Measurements from ENCODE around the gene RAPGEFL1.
"Not testable (repeated sequence)": the region's sequence is repeated elsewhere in the genome, so short reads cannot be mapped to it uniquely, and the experiment has no call there.

The RAPGEFL1 gene, protein sequence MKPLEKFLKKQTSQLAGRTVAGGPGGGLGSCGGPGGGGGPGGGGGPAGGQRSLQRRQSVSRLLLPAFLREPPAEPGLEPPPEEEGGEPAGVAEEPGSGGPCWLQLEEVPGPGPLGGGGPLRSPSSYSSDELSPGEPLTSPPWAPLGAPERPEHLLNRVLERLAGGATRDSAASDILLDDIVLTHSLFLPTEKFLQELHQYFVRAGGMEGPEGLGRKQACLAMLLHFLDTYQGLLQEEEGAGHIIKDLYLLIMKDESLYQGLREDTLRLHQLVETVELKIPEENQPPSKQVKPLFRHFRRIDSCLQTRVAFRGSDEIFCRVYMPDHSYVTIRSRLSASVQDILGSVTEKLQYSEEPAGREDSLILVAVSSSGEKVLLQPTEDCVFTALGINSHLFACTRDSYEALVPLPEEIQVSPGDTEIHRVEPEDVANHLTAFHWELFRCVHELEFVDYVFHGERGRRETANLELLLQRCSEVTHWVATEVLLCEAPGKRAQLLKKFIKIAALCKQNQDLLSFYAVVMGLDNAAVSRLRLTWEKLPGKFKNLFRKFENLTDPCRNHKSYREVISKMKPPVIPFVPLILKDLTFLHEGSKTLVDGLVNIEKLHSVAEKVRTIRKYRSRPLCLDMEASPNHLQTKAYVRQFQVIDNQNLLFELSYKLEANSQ

DNA sequence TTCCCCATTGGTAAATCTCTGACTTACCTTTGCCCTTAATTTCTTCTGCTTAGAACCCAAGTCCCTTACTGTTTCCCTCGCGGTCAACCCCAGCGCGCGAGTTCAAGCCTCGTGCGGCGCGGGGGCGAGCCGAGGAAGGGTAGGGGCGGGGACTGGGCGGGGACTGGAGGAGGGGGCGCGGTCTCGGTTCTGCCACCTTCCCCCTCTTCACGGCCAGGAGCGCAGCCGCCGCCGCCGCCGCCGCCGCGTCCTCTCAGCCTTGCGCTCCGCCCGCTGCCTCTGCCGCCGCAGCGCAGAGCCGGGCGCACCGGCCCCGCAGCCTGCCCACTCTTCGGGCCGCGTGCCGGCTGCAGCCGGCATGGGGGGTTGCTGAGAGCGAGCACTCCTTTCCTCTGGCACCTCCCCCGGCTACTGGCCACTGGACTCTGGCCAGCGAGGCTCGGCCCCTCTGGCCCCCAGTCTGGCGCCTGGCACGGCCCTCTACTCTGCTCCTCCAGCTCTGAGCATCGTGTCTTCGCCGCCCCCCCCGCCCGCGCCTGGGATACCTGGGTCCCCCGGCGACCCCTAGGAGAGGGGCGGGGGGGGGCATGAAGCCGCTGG is at the start of gene RAPGEFL1:
Gene RAPGEFL1, plus strand, starts transcription at position 196 of the 600 bp plus-strand sequence. Its CDS starts 392 bp downstream, at position 588.
- peak; percentile 84 for DNase-seq

DNA sequence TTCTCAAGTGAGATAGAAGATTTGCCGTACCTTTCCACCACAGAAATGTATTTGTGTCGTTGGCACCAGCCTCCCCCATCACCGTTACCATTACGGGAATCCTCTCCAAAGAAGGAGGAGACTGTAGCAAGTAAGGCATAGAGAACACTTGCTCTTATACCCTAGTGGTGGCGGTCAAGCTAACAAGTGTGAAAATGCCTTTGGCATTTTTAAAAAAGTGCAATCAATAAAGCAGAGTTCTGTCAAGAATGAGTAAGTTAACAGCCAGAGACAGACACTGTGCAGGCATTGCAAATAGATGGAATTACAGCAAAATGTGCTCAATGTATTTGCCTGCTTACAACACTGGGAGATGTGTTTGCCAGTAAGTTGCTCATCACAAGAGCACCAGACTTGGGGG is 47.8 kb upstream of the RAPGEFL1 start:
- DNase-seq: no peak

DNA sequence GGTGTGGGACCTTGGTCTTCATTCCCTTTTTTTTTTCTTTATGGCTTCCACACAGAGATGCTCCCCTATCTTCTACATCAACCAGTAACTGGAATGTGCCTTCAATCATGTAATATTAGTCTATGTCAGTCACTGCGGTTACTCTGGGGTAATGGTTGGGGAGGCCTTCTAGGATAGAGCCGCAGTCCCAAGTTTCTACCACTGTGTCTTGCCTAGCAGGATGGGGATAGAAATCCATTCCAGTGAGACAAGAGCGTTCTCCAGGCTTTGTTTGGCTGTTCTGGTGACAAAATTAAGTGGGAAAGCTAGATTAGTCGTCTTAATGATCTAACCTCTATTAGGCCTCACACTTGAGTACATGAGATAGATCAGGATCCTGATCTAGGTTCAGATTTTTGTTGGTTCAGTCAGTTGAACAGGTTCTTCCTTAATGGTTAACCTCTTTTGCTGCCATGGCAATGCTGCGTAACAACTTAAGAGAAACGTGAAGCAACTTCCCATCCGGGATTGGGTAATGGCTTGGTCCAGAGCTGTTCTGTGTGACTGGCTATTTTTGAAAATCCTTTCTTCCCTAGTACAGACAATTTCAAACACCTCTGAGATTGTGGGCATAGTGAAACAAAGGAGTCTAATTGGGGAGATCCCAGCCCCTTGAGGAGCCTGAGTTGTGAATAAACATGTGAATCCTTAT is 46.8 kb upstream of the RAPGEFL1 start:
- no peak for DNase-seq

DNA sequence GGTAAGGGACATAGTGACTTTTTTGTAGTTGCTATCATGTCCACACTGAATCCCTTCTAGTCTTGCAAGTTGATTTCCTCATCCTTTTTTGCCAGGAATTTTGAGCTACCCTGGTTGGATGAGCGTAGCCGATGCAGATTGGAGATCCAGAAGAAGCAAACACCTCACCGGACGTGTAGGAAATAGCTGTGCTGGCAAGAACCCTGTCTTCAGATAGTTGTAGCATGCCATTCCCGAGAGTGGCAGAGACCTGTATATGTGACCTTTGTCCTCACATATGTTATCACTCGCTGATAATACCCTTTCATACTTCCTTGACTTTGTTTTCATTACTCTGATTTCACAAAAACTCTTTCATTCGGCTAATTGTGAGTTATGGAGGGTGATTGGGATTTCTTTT is 43.1 kb upstream of the RAPGEFL1 start:
- DNase-seq: no peak

DNA sequence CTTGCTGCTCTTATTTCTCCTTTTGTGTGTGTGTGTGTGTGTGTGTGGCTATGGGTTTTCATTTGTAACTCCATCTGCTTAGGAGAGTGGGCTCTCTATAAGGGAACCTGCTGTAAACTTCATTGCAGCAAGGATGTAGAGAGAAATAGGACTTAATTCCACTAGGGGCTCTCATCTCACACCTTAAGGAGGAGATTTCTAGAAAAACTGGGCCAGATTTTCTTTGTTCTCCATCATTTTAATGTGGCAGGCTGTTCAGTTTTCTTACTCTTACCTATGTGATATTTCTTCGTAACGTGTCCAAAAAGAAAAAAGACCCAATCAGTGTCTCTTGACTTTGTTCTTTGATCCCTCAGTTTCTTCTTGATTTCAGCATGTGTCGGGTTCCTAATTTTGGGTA is 41.5 kb upstream of the RAPGEFL1 start:
- DNase-seq: no peak

DNA sequence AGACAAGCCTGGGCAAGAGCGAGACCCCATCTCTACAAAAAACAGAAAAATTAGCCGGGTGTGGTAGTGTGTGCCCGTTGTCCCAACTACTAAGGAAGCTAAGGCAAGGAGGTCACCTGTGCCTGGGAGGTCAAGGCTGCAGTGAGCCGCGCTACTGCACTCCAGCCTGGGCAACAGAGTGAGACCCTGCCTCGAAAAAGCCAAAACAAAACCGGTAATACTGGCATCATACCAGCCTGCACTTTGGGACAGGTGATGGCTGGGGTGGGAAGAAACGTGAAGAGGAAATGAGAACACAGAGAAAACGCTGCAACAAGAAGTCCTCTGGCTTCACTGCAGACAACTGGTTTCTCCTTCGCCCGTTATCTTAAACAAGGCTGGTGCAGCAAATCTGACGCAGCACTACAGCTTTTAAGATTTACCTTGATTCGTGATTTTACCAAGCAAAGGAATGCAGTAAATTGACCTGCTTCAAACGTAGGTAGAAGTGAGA is 37.7 kb upstream of the RAPGEFL1 start:
- DNase-seq: no peak

DNA sequence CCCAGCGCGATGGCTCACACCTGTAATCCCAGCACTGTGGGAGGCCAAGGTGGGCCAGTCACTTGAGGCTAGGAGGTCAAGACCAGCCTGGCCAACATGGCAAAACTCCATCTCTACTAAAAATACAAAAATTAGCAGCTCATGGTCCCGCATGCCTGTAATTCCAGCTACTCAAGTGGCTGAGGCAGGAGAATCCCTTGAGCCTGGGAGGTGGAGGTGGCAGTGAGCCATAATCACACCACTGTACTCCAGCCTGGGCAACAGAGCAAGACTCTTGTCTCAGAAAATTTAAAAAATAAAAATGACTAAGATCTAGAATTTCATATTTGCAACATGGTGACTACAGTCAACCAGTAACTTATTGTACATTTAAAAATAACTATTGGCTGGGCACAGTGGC is 34.1 kb upstream of the RAPGEFL1 start:
- not testable (repeated sequence) for DNase-seq

DNA sequence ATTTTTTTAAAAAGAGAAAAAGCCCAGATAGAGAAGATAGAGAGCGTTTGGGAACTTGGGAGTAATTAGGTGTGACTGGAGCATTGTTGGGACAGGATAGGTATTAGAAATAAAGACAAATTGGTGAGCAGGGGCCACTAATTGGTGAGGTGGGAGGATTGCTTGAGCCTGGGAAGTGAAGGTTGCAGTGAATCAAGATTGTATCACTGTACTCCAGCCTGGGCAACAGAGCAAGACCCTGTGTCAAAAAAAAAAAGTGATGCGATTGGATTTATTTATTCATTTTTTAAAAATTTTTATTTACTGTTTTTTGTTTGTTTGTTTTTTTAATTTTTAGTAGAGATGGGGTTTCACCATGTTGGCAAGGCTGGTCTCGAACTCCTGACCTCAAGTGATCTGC is 31.8 kb upstream of the RAPGEFL1 start:
- no peak for DNase-seq

DNA sequence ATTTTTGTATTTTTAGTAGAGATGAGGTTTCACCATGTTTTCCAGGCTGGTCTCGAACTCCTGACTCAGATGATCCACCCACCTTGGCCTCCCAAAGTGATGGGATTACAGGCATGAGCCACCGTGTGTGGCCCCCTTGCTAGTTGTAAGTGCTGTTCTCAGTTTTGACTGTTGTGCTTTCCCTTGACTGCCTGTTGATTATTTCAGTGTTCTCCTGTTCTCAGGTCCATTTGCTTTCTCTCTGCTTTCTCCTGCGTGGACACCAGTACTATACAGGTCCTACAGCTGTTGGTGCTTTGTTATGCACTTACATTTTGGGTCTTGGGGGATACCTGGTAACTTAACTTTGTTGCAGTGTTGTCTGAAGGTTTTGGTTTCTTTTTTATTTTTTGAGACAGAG is 28.7 kb upstream of the RAPGEFL1 start:
- no peak for DNase-seq

DNA sequence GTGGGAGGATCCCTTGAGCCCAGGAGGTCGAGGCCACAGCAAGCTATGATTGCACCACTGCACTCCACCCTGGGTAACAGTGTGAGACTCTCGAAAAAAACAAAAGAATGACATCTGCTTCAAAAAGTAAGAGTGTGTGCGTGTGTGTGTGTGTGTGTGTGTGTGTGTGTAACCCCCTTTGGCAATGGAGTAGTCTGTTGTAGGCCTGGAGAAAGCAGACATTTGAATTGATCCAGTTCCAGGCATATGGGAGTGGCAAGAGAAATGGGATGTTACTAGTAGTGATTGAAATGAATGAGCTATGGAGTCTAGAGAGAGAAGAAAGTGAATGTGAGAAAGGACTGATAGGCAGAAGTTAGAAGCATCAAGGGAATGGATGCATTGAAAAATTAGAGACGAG is 27.0 kb upstream of the RAPGEFL1 start:
- DNase-seq: no peak

DNA sequence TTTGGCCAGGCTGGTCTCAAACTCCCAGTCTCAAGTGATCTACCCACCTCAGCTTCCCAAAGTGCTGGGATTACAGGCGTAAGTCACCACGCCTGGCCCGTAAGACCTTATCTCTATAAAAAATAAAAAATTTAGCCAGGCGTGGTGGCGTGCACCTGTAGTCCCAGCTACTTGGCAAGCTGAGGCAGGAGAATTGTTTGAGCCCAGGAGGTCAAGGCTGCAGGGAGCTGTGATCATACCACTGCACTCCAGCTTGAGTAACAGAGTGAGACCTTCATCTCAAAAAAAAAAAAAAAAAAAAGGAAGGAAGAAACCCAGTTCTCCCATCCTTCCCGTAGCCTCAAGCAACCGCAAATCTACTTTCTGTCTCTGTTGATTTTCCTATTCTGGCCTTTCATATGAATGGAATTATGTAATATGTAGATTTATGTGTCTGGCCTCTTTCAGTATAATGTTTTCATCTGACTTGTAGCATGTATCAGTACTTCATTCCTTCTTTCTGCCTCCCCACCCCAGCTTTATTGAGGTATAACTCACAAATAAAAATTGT is 25.8 kb upstream of the RAPGEFL1 start:
- no peak for DNase-seq

DNA sequence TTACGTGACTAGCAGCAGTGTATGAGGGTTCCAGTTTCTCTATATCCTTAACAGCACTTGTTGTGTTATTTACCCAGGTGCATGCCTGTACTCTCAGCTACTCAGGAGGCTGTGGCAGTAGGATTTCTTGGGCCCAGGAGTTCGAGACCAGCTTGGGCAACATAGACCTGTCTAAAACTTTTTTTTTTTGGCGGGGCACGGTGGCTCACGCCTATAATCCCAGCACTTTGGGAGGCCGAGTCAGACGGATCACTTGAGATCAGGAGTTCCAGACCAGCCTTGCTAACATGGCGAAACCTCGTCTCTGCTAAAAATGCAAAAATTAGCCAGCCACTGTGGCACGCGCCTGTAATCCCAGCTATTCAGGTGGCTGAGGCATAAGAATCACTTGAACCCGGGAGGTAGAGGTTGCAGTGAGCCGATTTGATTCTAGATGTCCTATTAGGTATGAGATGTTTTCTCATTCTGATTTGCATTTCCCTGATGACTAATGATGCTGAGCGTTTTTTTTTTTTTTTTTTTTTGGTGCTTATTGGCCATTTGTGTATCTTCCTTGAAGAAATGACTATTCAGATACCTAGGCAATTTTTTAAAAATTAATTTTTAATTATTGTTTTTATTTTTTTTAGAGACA is 23.6 kb upstream of the RAPGEFL1 start:
- DNase-seq: no peak

DNA sequence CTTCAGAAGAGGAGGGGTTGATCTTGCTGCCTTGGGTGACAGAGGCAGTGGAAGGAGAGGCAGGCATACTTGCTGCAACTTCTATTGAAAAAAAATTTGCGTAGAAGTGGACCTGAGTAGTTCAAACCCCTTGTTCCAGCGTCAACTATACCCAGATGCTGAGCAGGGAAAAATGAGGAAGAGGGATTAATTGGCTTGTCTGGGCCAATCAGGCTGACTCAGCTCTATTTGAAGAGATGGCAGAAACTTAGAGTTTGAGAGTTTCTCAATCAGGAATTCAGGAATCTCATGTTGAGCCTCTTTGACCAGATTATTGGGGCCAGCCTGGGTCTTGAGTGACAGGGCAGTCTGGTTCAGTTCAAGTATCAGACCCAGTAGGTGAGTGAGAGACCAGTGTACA is 19.3 kb upstream of the RAPGEFL1 start:
- DNase-seq: no peak

DNA sequence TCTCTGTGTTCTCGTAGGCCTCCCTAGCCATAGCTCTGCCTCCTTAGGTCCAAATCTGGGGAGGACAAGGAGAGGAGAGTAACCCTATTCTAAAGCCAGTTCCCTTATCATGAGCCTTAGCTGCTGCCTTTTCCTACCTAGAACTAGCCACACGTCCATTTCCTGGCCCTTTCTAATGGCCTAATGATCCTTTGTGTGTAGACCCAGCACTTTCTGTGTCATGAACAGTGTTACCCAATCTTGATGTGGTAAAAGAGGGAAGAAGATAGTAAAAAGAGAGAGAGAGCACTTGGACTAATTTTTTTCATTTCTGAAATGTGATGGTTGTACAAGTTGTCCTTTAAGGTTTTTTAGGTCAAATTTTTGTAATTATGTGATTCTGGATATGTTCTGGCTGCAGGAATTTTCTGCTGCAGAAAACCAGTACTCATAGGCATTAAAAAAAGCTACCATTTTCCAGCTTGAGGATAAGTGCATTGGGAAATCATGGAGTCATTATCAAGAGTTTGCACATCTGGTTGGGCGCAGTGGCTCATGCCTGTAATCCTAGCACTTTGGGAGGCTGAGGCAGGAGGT is 18.7 kb upstream of the RAPGEFL1 start:
- DNase-seq: no peak

DNA sequence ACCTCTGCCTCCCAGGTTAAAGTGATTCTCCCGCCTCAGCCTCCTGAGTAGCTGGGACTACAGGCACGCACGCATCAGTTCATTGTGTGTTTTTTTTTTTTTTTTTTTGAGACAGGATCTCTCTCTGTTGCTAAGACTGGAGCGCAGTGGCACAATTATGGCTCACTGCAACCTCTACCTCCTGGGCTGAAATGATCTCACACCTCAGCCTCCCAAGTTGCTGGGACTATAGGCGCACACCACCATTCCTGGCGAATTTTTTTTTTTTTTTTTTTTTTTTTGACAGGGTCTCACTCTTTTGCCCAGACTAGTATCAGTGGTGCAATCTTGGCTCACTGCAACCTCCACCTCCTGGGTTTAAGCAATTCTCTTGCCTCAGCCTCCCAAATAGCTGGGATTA is 17.8 kb upstream of the RAPGEFL1 start:
- no peak for DNase-seq

DNA sequence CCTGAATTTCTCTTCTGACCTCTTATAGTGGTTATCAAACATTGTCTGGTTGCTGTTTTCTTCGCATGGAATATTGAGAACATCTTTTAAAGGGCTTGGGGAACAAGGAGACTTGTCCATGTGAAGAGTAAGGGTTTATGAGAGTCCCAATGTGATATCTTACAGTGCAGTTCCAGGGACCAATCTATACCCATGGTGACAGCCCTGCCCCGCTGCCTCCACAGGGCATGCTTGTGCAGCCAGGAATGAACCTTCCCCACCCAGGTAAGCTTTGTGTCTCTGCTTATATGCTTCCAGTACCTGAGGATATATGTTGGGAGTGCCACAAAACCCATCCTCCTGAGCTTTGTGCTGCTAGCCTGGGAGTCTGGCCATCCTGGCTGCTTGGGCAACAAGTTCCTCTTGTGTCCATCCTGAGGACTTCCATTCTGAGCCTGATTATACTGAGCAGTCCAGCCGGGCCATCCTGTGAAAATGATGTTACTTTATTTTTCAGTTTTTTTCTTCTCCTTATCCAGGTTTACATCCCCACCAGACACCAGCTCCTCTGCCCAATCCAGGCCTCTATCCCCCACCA is 9.5 kb upstream of the RAPGEFL1 start:
- no peak for DNase-seq

DNA sequence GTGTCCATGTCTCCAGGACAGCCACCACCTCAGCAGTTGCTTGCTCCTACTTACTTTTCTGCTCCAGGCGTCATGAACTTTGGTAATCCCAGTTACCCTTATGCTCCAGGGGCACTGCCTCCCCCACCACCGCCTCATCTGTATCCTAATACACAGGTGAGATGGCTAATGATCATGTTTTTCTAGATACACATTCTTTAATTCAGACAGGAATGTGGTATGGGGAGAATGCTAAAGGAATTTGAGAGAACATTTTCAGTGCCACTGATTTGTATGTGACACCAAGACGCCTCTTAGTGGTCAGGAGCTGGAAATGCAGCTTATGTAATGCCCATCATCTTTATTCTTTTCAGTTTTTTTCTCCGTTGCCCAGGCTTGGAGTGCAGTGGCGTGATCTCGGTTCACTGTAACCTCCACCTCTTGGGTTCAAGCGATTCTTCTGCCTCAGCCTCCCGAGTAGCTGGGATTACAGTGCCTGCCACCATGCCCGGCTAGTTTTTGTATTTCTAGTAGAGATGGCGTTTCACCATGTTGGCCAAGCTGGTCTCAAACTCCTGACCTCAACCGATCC is 8.9 kb upstream of the RAPGEFL1 start:
- peak; percentile 42 for DNase-seq

DNA sequence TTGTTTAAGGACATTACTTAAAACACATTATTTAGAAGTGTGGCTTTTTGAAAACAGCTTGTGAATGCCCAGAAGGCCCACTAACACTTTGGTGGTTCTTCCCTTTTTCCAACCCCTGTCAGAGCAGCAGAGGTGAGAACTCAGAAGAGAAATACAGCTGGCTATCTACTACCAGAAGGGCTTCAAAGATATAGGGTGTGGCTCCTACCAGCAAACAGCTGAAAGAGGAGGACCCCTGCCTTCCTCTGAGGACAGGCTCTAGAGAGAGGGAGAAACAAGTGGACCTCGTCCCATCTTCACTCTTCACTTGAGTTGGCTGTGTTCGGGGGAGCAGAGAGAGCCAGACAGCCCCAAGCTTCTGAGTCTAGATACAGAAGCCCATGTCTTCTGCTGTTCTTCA is 6.9 kb upstream of the RAPGEFL1 start:
- DNase-seq: no peak

DNA sequence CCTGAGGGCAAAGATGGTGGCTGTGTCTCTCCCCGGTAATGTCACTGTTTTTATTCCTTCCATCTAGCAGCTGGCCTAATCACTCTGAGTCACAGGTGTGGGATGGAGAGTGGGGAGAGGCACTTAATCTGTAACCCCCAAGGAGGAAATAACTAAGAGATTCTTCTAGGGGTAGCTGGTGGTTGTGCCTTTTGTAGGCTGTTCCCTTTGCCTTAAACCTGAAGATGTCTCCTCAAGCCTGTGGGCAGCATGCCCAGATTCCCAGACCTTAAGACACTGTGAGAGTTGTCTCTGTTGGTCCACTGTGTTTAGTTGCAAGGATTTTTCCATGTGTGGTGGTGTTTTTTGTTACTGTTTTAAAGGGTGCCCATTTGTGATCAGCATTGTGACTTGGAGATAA is 5.5 kb upstream of the RAPGEFL1 start:
- no peak for DNase-seq

DNA sequence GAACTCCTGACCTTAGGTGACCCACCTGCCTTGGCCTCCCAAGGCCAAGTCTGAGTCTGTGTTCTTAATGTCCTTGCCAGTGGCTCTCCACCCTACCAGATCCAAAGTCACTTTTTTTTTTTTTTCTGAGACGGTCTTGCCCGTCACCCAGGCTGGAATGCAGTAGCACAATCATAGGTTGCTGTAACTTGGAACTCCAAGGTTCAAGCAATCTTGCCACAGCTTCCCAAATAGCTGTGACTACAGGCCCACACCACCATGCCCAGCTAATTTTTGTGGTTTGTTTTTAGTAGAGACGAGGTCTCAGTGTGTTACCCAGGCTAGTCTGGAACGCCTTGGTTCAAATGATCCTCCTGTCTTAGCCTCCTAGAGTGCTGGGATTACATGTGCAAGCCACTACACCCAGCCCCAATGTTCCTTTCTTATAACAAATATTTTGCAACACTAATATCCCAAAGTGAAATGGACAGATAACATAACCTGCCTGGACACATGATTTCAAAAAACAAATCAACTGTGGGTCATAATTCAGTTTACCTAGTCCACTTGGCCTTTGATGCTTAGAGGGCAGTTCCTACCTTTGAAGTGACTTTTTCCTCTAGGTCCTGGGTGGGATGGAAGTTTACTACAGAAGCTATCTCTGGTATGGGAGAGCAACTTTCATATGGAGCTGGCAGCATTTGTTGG is 4.0 kb upstream of the RAPGEFL1 start:
- DNase-seq: no peak

DNA sequence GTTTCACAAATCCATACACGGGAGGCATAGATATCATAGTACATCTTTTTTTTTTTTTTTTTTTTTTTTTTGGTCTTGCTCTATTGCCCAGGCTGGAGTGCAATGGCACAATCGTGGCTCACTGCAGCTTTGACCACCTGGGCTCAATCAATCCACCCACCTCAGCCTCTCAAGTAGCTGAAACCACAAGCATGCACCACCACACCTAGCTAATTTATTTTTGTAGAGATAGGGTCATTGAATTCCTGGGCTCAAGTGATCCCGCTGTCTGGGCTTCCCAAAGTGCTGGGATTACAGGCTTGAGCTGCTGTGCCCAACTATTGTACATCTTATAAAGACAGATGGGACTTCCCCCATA is 3.5 kb upstream of the RAPGEFL1 start:
- DNase-seq: no peak
